HL-60 (cell line): ENCODE measurements around the gene PUM2.

Source experiments
- CTCF ChIP-seq: IDR thresholded peaks from one replicate; pipeline ENCODE4 v1.5.1; 2011; ENCODE audit warnings: low read length, control low read depth, inconsistent platforms; ENCODE audit not compliant: insufficient read depth
- GABPA ChIP-seq: IDR thresholded peaks from 2 replicates; pipeline ENCODE4 v1.6.1; 2012; ENCODE audit warnings: low read depth
- POLR2AphosphoS5 ChIP-seq: IDR thresholded peaks from 2 replicates; pipeline ENCODE4 v1.6.1; 2012; ENCODE audit warnings: low read depth
- REST ChIP-seq: IDR thresholded peaks from 2 replicates; pipeline ENCODE4 v1.6.1; 2012; ENCODE audit warnings: low read depth; ENCODE audit not compliant: insufficient replicate concordance
- SPI1 ChIP-seq: IDR thresholded peaks from 2 replicates; pipeline ENCODE4 v1.6.1; 2012; ENCODE audit warnings: low read depth, mild to moderate bottlenecking, borderline replicate concordance

- TF ChIP-seq CTCF = no peak
- no peak for TF ChIP-seq REST
- TF ChIP-seq POLR2AphosphoS5 = no peak
- TF ChIP-seq GABPA = no peak
- no peak for TF ChIP-seq SPI1
Measured at GRCh38 chr2:20307311-20307710, 43.3 kb downstream of the PUM2 start.
